ENCODE results near the gene RNF215.

- TF ChIP-seq CTCF (IDR thresholded peaks at IDR 0.05), result no peak
- TF ChIP-seq POLR2A (IDR thresholded peaks at IDR 0.05), result no peak
Observed at GRCh38 chr22:30351226-30351625, 36.0 kb downstream of the RNF215 start.
